Liver (tissue), 3 donors: ENCODE results near the gene TSPAN15.

Experiments used
- ATF3 ChIP-seq: IDR thresholded peaks from 2 replicates; pipeline ENCODE4 v1.6.1; 2016; ENCODE audit warnings: antibody characterized with exemption
- CTCF ChIP-seq: fragments of 150-350 bp; IDR thresholded peaks from 2 replicates; pipeline ENCODE4 v1.5.1; 2017; ENCODE audit warnings: improper control_type of control experiment, low read depth, low read length; ENCODE audit not compliant: missing input control
- EGR1 ChIP-seq, 2 donors: IDR thresholded peaks; 2 replicates each; pipeline ENCODE4 v1.6.1; 2016 to 2018; ENCODE audit warnings: antibody characterized with exemption in 2 of 2, low read depth in 2 of 2
- FOXA1 ChIP-seq: IDR thresholded peaks from 2 replicates; pipeline ENCODE4 v1.6.1; 2016; ENCODE audit warnings: antibody characterized with exemption
- GABPA ChIP-seq, 2 donors: IDR thresholded peaks in 1 of 2; conservative IDR thresholded peaks in 1 of 2; 2 replicates each; pipeline ENCODE4 v1.6.1; 2016; ENCODE audit warnings: antibody characterized with exemption in 2 of 2, mild to moderate bottlenecking in 1 of 2, moderate library complexity in 1 of 2
- JUND ChIP-seq, 2 donors: IDR thresholded peaks; 2 replicates each; pipeline ENCODE4 v1.6.1; 2016; ENCODE audit warnings: antibody characterized with exemption in 2 of 2
- MAX ChIP-seq: IDR thresholded peaks from 2 replicates; pipeline ENCODE4 v1.6.1; 2016; ENCODE audit warnings: antibody characterized with exemption
- NR2F2 ChIP-seq: IDR thresholded peaks from 2 replicates; pipeline ENCODE4 v1.6.1; 2016; ENCODE audit warnings: antibody characterized with exemption
- RAD21 ChIP-seq, 2 donors: IDR thresholded peaks; 2 replicates each; pipeline ENCODE4 v1.6.1; 2016; ENCODE audit warnings: antibody characterized with exemption in 2 of 2, mild to moderate bottlenecking in 2 of 2
- REST ChIP-seq: IDR thresholded peaks from 2 replicates; pipeline ENCODE4 v1.6.1; 2016; ENCODE audit warnings: antibody characterized with exemption, mild to moderate bottlenecking
- SP1 ChIP-seq: IDR thresholded peaks from 2 replicates; pipeline ENCODE4 v1.6.1; 2018; ENCODE audit warnings: antibody characterized with exemption, mild to moderate bottlenecking
- TAF1 ChIP-seq: conservative IDR thresholded peaks from 2 replicates; pipeline ENCODE4 v1.6.1; 2016; ENCODE audit warnings: antibody characterized with exemption, mild to moderate bottlenecking
- YY1 ChIP-seq: IDR thresholded peaks from 2 replicates; pipeline ENCODE4 v1.6.1; 2016; ENCODE audit warnings: antibody characterized with exemption, mild to moderate bottlenecking
- ZBTB33 ChIP-seq: IDR thresholded peaks from 2 replicates; pipeline ENCODE4 v1.6.1; 2016; ENCODE audit warnings: antibody characterized with exemption
- donor health status: healthy.
- donor health status: healthy.

GRCh38 chr10:69554611-69555010, 103.3 kb downstream of the TSPAN15 start:
- no peak for TF ChIP-seq NR2F2
- TF ChIP-seq CTCF = no peak
- no peak for TF ChIP-seq REST
- TF ChIP-seq RAD21 (IDR thresholded peaks at IDR 0.05) = no peak
- no peak for TF ChIP-seq GABPA (IDR thresholded peaks at IDR 0.05 in 1 of 2, conservative IDR thresholded peaks at IDR 0.05 in 1 of 2)
- TF ChIP-seq YY1 = no peak
- no peak for TF ChIP-seq ZBTB33
- no peak for TF ChIP-seq TAF1
- TF ChIP-seq EGR1 (IDR thresholded peaks at IDR 0.05; ENCODE audit: low read depth in 2 of 2) = no peak
- TF ChIP-seq SP1 = no peak
- no peak for TF ChIP-seq FOXA1
- TF ChIP-seq MAX = no peak
- TF ChIP-seq ATF3 = no peak
- TF ChIP-seq JUND (IDR thresholded peaks at IDR 0.05) = no peak
